CD1c-positive myeloid dendritic cell (primary cell): ENCODE results near the gene CLP1.
"Not testable (repeated sequence)": the region's sequence is repeated elsewhere in the genome, so short reads cannot be mapped to it uniquely, and the experiment has no call there.

Experiments used
- DNase-seq: peaks from one replicate; pipeline ENCODE4 v3.0.0-alpha.2; 2016; ENCODE audit errors: extremely low spot score

The CLP1 gene

DNA sequence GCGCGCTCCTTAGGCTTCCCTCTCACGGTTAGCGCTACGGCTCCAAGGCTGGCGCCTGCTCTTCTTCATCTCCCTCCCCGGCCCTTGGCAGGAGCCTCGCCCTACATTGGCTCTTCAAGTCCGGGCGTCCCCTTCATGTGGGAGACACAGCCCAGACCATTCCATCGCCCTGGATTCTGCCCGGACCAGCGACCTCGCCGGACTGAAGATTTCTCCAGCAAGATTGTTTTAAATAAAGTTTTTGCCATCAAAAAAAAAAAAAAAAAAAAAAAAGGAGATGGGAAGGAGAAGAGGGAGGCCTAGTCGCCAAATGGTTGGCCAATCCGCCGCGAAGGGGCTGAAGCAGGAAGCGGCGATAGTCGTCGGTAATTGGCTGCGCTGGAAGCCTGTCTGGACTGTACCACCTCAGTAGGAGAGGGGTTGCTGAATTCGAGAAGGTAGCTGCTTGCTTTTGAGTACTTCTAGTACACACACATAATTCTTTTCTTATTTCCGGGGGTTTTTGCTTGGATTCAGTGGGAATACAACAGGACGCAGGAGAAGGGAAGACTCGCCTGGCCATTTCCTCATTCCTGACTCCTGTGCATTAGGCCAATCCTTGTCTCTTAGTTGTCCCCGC, 9.7 kb downstream of the CLP1 start:
- DNase-seq, result peak; percentile 96

GRCh38 chr11:57667736-57668433, 10.3 kb downstream of the CLP1 start, which contains the start of gene ZDHHC5:
Gene ZDHHC5, plus strand, starts transcription at chr11:57668114. Its CDS starts 4,977 bp downstream, at chr11:57673091.
- DNase-seq, result peak; percentile 99

- peak; percentile 50 for DNase-seq
Measured at GRCh38 chr11:57668434-57668782, 10.8 kb downstream of the CLP1 start.

DNA sequence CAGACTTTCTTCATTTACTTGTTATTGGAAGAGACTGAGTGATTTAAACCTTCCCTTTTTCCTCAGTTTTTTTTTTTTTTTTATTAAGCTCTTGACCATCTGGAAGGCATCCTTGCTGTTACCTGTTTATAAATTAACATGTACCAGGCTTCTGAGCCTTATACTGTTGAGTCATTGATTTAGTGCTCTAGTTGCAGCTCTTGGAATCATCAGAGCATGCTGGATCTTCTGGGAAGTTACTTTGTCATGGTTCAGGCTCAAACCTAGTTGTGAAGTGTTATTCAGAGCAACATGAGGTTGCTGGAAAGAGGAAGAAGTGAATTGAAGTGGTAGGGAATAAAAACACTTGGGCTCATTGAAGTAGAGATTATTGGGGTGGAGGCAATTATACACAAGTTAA, 16.7 kb downstream of the CLP1 start:
- DNase-seq, result no peak

- DNase-seq, result no peak
Measured at GRCh38 chr11:57675176-57675941, 17.8 kb downstream of the CLP1 start.

DNA sequence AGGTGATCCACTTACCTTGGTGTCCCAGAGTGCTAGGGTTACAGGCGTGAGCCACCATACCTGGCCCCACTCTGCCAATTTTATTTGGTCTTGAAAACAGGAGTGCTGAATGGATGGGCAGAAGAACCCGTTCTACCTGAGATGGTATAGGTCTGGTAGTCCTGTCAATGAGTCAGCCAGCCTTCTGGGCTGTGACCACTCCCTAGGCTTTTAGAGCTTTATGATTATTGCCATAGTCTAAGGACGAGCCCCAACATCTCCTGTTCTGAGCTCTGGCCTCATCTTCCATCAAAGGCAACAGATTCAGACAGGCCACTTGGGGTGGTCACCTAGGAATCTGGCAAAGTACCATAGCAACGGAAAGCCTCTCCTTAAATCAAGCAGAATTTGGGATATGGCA, 21.8 kb downstream of the CLP1 start:
- DNase-seq, result no peak

GRCh38 chr11:57680552-57680874, 23.0 kb downstream of the CLP1 start:
- DNase-seq, result no peak

DNA sequence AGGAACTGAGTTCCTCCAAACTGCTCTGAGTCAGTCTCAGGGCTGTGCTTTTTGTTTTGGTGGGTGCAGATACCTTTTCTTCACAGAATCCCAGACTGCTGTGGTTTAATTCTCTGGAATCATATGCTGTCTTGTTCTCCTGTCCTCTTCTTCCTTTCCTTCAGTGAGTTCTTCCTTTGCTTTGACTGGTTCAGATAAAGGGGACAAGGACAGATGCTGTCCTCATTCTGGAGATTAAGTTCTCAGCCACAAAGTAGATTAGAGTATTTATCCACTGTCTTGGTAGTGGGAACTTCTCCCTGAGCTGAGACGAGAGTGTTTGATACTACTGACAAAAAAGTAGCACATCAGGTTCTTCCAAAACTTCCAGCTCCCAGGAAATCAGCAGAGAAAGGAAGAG, 23.6 kb downstream of the CLP1 start:
- DNase-seq, result no peak

- not testable (repeated sequence) for DNase-seq
Measured at GRCh38 chr11:57690474-57690873, 32.9 kb downstream of the CLP1 start.

GRCh38 chr11:57698843-57699365, 41.3 kb downstream of the CLP1 start:
- DNase-seq, result no peak

GRCh38 chr11:57699813-57700212, 42.3 kb downstream of the CLP1 start:
- no peak for DNase-seq

DNA sequence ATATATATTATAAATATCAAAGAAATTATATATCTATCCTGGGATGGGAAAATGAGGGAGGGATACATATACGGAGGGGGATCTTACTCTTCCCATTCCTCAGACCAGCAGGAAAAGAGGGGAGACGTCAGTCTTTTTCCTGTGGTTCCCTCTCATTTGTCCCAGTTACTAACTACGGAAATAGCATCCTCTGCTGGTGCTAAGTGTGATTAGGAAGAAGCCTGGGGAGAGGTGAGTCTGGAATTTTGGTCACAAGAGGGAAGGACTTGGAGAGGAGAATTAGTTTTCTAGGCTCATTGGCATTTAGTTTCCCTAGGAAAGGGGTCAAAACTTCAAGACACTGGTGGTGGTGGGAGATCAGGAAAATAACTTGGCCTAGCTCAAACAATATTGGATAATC, 42.9 kb downstream of the CLP1 start:
- no peak for DNase-seq

GRCh38 chr11:57703341-57703740, 45.8 kb downstream of the CLP1 start:
- DNase-seq, result no peak

GRCh38 chr11:57704932-57705331, 47.4 kb downstream of the CLP1 start:
- no peak for DNase-seq

DNA sequence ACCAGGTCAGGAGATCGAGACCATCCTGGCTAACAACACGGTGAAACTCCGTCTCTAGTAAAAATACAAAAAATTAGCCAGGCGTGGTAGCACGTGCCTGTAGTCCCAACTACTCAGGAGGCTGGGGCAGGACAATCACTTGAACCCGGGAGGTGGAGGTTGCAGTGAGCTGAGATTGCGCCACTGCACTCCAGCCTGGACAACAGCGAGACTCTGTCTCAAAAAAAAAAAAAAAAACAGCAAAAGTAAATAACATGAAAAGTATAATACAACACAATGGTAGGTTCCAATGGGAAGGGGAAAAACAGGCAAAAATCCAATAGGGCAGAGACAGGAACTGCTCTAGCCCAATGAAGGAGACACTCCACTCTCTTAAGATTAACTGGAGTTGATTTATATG, 47.9 kb downstream of the CLP1 start:
- not testable (repeated sequence) for DNase-seq

- DNase-seq, result no peak
Measured at GRCh38 chr11:57709802-57710367, 52.3 kb downstream of the CLP1 start.
